ENCODE measurements around the gene BDKRB2. TPM values are rescaled to one million over a fixed set of nuclear protein-coding genes. Genes with fewer than 3 reads are reported as not detected.

The BDKRB2 gene
- total and polyA plus RNA-seq, 2 experiments from 2014 or later: 0.14 to 0.21 TPM

GRCh38 chr14:96280104-96280503, 75.5 kb downstream of the BDKRB2 start (continued):
- TF ChIP-seq ZNF462 (CRISPR knock-in tag; IDR thresholded peaks at IDR 0.05): no peak
- TF ChIP-seq, protein P1, sequence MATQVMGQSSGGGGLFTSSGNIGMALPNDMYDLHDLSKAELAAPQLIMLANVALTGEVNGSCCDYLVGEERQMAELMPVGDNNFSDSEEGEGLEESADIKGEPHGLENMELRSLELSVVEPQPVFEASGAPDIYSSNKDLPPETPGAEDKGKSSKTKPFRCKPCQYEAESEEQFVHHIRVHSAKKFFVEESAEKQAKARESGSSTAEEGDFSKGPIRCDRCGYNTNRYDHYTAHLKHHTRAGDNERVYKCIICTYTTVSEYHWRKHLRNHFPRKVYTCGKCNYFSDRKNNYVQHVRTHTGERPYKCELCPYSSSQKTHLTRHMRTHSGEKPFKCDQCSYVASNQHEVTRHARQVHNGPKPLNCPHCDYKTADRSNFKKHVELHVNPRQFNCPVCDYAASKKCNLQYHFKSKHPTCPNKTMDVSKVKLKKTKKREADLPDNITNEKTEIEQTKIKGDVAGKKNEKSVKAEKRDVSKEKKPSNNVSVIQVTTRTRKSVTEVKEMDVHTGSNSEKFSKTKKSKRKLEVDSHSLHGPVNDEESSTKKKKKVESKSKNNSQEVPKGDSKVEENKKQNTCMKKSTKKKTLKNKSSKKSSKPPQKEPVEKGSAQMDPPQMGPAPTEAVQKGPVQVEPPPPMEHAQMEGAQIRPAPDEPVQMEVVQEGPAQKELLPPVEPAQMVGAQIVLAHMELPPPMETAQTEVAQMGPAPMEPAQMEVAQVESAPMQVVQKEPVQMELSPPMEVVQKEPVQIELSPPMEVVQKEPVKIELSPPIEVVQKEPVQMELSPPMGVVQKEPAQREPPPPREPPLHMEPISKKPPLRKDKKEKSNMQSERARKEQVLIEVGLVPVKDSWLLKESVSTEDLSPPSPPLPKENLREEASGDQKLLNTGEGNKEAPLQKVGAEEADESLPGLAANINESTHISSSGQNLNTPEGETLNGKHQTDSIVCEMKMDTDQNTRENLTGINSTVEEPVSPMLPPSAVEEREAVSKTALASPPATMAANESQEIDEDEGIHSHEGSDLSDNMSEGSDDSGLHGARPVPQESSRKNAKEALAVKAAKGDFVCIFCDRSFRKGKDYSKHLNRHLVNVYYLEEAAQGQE (IDR thresholded peaks at IDR 0.05; ENCODE audit: unreplicated experiment): no peak
- TF ChIP-seq CREB1 (CRISPR knock-in tag; IDR thresholded peaks at IDR 0.05; ENCODE audit: low read depth): no peak

- H3K79me2 ChIP-seq (replicated peaks; ENCODE audit: insufficient read depth): no peaks in the 10 kb centered on the region
- Mint-ChIP-seq H3K9me3 (peaks cover 12% of the 10 kb centered on the region; the same call in 2 of the 3 replicates), H3K36me3 (ENCODE audit: low read depth) (peaks cover 12% of the 10 kb centered on the region), H3K4me3 (no peak overlapping the region), H3K4me1 (peaks cover 20% of the 10 kb centered on the region), H3K27ac (no peak overlapping the region), H3K27me3 (ENCODE audit: insufficient read depth, low read depth, poor library complexity) (peaks cover 4% of the 10 kb centered on the region)
- no peak overlapping the region for H3K27ac ChIP-seq (ENCODE audit: low read depth)
- H3K36me3 ChIP-seq (ENCODE audit: insufficient read depth): no peaks in the 10 kb centered on the region
- ATAC-seq (no peak), DNase-seq (ENCODE audit: low spot score) (no peak)
- no peak overlapping the region for H3K4me3 ChIP-seq
- H3F3A ChIP-seq (replicated peaks; ENCODE audit: low read depth): no peaks in the 10 kb centered on the region
- no peaks in the 10 kb centered on the region for H3K9me2 ChIP-seq (ENCODE audit: insufficient read depth)
- TF ChIP-seq, protein P1 (IDR thresholded peaks at IDR 0.05; ENCODE audit: unreplicated experiment): no peak
- TF ChIP-seq, protein P2, sequence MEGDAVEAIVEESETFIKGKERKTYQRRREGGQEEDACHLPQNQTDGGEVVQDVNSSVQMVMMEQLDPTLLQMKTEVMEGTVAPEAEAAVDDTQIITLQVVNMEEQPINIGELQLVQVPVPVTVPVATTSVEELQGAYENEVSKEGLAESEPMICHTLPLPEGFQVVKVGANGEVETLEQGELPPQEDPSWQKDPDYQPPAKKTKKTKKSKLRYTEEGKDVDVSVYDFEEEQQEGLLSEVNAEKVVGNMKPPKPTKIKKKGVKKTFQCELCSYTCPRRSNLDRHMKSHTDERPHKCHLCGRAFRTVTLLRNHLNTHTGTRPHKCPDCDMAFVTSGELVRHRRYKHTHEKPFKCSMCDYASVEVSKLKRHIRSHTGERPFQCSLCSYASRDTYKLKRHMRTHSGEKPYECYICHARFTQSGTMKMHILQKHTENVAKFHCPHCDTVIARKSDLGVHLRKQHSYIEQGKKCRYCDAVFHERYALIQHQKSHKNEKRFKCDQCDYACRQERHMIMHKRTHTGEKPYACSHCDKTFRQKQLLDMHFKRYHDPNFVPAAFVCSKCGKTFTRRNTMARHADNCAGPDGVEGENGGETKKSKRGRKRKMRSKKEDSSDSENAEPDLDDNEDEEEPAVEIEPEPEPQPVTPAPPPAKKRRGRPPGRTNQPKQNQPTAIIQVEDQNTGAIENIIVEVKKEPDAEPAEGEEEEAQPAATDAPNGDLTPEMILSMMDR (conservative IDR thresholded peaks at IDR 0.05; ENCODE audit: low read depth in 2 of 2): peak in 1 of 2 experiments; percentile 25; a peak in 1 of 4 replicates
- TF ChIP-seq POLR2AphosphoS5 (IDR thresholded peaks at IDR 0.05; ENCODE audit: low read depth) (no peak), ZNF331 (CRISPR knock-in tag; IDR thresholded peaks at IDR 0.05; ENCODE audit: low read depth) (no peak), EZH2phosphoT487 (IDR thresholded peaks at IDR 0.05; ENCODE audit: unreplicated experiment) (no peak)
- H3K4me1 ChIP-seq (ENCODE audit: insufficient read depth): peaks cover 19% of the 10 kb centered on the region
- H3K4me2 ChIP-seq: no peak overlapping the region
- H3K27me3 ChIP-seq (ENCODE audit: insufficient read depth): no peaks in the 10 kb centered on the region
- no peak overlapping the region for H2AFZ ChIP-seq
- H4K20me1 ChIP-seq (replicated peaks; ENCODE audit: insufficient read depth): no peaks in the 10 kb centered on the region
These were observed 76.8 kb downstream of the BDKRB2 start for GRCh38 chr14:96281486-96281885.

Data from GM23338 (cell line).